K562 (cell line): Measurements from ENCODE around the gene TBX1. TPM values are rescaled to one million over a fixed set of nuclear protein-coding genes. Genes with fewer than 3 reads are reported as not detected.

ENCODE experiments used
- polyA plus RNA-seq, 8 experiments: library from polyadenylated mRNA; depleted of rRNA in 4 of 8; stranded (reverse) in 5 of 8; unstranded in 3 of 8; fragments of >200 nt; fragmentation: Nextera tagmentation in 2 of 8; fragmentation: Illumina TruSeq in 1 of 8; extraction: Ambion mirVana in 2 of 8; extraction: Trizol in 1 of 8; gene quantifications; 2 replicates each; pipeline versions ENCODE4 v1.2.1 to v1.2.3, GENCODE V29; 2011 to 2014; ENCODE audit warnings: inconsistent platforms in 1 of 8, missing spikeins in 1 of 8
- total RNA-seq, 7 experiments: library from RNA; depleted of rRNA in 6 of 7; stranded (reverse); fragments of >200 nt in 6 of 7; fragmentation: Illumina TruSeq in 2 of 7; extraction: Trizol in 2 of 7; gene quantifications; 2 replicates each; pipeline versions ENCODE4 v1.2.1 to v1.2.3, GENCODE V29; 2011 to 2021; ENCODE audit warnings: low replicate concordance in 1 of 7
- TF ChIP-seq, protein P1 (sequence below): sonication (generic); formaldehyde crosslinking; IDR thresholded peaks from 2 replicates; pipeline ENCODE4 v1.8.0; 2023; ENCODE audit warnings: mild to moderate bottlenecking, missing genetic modification reagents
- TF ChIP-seq, protein P2 (sequence below): sonication (generic); formaldehyde crosslinking; IDR thresholded peaks from 2 replicates; pipeline ENCODE4 v1.8.0; 2023; ENCODE audit warnings: missing genetic modification reagents, mild to moderate bottlenecking, borderline replicate concordance

TBX1 gene
- total and polyA plus RNA-seq, 9 of the 15 experiments (the other 6 are each of a cell fraction or from before 2014, with no cell fraction given) = 0.07 to 35.0 (median 3.9) TPM

DNA sequence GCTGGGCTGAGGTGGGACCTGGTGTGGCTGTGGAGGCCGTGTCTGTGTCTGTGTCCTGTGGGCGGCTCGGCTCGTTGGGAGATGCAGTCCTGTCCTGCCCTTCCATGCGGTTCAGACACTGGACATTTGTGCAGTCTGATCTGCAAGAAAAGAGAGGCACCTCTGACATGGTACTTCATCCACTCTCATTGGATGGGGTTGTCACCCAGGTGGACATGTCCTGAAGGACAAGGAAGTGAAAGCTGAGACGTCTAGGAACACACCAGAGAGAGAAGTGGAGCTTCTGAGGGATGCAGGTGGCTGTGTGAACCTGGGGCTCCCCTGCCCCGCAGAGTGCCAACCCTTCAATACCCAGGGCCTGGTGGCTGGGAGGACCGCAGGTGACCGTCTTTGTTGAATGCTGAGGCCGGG is 18.4 kb downstream of the TBX1 start (continued):
- TF ChIP-seq, protein P1, sequence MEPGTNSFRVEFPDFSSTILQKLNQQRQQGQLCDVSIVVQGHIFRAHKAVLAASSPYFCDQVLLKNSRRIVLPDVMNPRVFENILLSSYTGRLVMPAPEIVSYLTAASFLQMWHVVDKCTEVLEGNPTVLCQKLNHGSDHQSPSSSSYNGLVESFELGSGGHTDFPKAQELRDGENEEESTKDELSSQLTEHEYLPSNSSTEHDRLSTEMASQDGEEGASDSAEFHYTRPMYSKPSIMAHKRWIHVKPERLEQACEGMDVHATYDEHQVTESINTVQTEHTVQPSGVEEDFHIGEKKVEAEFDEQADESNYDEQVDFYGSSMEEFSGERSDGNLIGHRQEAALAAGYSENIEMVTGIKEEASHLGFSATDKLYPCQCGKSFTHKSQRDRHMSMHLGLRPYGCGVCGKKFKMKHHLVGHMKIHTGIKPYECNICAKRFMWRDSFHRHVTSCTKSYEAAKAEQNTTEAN (CRISPR knock-in tag) = no peak
- TF ChIP-seq, protein P2, sequence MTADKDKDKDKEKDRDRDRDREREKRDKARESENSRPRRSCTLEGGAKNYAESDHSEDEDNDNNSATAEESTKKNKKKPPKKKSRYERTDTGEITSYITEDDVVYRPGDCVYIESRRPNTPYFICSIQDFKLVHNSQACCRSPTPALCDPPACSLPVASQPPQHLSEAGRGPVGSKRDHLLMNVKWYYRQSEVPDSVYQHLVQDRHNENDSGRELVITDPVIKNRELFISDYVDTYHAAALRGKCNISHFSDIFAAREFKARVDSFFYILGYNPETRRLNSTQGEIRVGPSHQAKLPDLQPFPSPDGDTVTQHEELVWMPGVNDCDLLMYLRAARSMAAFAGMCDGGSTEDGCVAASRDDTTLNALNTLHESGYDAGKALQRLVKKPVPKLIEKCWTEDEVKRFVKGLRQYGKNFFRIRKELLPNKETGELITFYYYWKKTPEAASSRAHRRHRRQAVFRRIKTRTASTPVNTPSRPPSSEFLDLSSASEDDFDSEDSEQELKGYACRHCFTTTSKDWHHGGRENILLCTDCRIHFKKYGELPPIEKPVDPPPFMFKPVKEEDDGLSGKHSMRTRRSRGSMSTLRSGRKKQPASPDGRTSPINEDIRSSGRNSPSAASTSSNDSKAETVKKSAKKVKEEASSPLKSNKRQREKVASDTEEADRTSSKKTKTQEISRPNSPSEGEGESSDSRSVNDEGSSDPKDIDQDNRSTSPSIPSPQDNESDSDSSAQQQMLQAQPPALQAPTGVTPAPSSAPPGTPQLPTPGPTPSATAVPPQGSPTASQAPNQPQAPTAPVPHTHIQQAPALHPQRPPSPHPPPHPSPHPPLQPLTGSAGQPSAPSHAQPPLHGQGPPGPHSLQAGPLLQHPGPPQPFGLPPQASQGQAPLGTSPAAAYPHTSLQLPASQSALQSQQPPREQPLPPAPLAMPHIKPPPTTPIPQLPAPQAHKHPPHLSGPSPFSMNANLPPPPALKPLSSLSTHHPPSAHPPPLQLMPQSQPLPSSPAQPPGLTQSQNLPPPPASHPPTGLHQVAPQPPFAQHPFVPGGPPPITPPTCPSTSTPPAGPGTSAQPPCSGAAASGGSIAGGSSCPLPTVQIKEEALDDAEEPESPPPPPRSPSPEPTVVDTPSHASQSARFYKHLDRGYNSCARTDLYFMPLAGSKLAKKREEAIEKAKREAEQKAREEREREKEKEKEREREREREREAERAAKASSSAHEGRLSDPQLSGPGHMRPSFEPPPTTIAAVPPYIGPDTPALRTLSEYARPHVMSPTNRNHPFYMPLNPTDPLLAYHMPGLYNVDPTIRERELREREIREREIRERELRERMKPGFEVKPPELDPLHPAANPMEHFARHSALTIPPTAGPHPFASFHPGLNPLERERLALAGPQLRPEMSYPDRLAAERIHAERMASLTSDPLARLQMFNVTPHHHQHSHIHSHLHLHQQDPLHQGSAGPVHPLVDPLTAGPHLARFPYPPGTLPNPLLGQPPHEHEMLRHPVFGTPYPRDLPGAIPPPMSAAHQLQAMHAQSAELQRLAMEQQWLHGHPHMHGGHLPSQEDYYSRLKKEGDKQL (CRISPR knock-in tag) = no peak
- TF ChIP-seq, all 486 proteins: peak for 9
